Activated CD4-positive, alpha-beta T cell treated with anti-CD3 and anti-CD28 coated beads for 36 hours (primary cell): ENCODE measurements around the gene MYO1E. TPM values are rescaled to one million over a fixed set of nuclear protein-coding genes. Genes with fewer than 3 reads are reported as not detected.

Experiments used
- ATAC-seq: fragments of 200-7000 bp; cut with Tn5 transposase; one replicate; pipeline ENCODE4 v1.10.0; 2021; ENCODE audit warnings: mild to moderate bottlenecking, moderate library complexity
- CTCF ChIA-PET: fragments of 350-600 bp; sonication (Branson Sonifier 250); formaldehyde crosslinking; loops from one replicate; lab custom pipeline; 2021; ENCODE audit warnings: antibody characterized with exemption; lab: Charles Lee
- POLR2A ChIA-PET: fragments of 350-600 bp; sonication (Branson Sonifier 250); formaldehyde crosslinking; loops from one replicate; lab custom pipeline; 2021; ENCODE audit warnings: antibody characterized with exemption, inconsistent platforms; lab: Charles Lee
- DNase-seq: peaks from one replicate; pipeline ENCODE4 v3.0.0-alpha.2; 2020
- H3K27ac Mint-ChIP-seq: one replicate; pipeline ENCODE4 v1.8.0; 2021; ENCODE audit warnings: mixed read lengths
- H3K27me3 Mint-ChIP-seq: one replicate; pipeline ENCODE4 v1.8.0; 2021; ENCODE audit warnings: mixed read lengths
- H3K36me3 Mint-ChIP-seq: one replicate; pipeline ENCODE4 v1.8.0; 2021; ENCODE audit warnings: low read depth, mixed read lengths
- H3K4me1 Mint-ChIP-seq: one replicate; pipeline ENCODE4 v1.8.0; 2021; ENCODE audit warnings: mixed read lengths
- H3K4me3 Mint-ChIP-seq: one replicate; pipeline ENCODE4 v1.8.0; 2021; ENCODE audit warnings: mild to moderate bottlenecking, moderate library complexity, mixed read lengths
- H3K9me3 Mint-ChIP-seq: one replicate; pipeline ENCODE4 v1.8.0; 2021; ENCODE audit warnings: low read depth, mixed read lengths
- intact Hi-C, 2 experiments: fragments of 100-400 bp; cut with DNase I in 1 of 2; cut with micrococcal nuclease in 1 of 2; formaldehyde crosslinking; loops; one replicate each; pipeline versions ENCODE4 v1.14.2 to v1.15.1; 2022 to 2024; cut with DNase I, micrococcal nuclease
- total RNA-seq, 2 experiments: library from RNA; stranded (reverse); gene quantifications; one replicate each; pipeline ENCODE4 v1.2.3, GENCODE V29; 2021

The MYO1E gene
- total RNA-seq, 2 experiments from 2014 or later: 8.0 to 12.6 TPM

DNA sequence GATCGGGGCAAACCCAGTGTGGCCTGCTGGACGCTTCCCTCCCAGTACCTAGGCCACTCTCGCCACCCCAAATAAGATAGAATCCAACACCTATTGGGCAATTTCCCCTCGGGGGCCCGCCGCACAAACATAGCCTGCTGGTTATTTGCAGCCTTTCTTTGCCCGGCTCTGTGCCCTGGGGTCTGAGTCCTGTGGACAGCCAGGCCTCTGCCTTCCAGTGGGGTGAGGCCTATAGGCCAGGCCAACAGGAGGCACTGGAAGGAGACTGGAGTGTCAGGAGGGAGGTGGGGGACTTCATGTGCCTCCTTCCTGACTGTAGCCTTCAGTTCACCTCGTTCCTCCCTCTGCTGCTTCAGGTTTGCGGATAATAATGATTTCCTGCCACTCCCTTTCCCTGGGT is 213.5 kb downstream of the MYO1E start:
- intact Hi-C loops: no loop called here
- CTCF ChIA-PET: no interaction called here

DNA sequence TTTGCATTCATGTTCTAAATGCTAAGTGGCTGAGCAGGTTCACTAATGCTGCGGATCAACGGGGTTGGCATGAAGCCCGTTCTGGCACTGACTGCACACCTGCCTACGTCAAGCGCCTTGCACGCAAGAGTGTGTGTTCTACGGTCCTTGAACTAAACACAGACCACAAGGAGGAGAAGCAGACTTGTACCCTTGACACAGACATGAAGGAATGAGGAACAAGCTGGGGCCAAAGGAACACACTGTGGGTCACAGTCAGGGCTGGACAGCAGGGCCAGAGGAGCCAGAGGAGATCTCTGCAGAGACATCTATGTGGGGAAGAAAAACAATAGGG is 214.0 kb downstream of the MYO1E start:
- no peaks in the 10 kb centered on the region for H3K27me3 Mint-ChIP-seq
- CTCF ChIA-PET: no interaction called here
- POLR2A ChIA-PET: interaction anchor here (0.6 kb wide), 1 partner anchor 156 kb away, joined by 4 read pairs; no protein-coding TSS in a partner anchor
- no peak overlapping the region for H3K27ac Mint-ChIP-seq
- DNase-seq (no peak), ATAC-seq (no peak)
- no peaks in the 10 kb centered on the region for H3K4me1 Mint-ChIP-seq
- no peaks in the 10 kb centered on the region for H3K9me3 Mint-ChIP-seq
- H3K4me3 Mint-ChIP-seq: no peak overlapping the region
- no peaks in the 10 kb centered on the region for H3K36me3 Mint-ChIP-seq
- intact Hi-C loops: no loop called here

More for the DNA sequence above, 213.5 kb downstream of the MYO1E start:
- no peak overlapping the region for H3K4me3 Mint-ChIP-seq
- H3K36me3 Mint-ChIP-seq: no peaks in the 10 kb centered on the region
- H3K27ac Mint-ChIP-seq: no peak overlapping the region
- POLR2A ChIA-PET: no interaction called here
- ATAC-seq (no peak), DNase-seq (no peak)
- H3K4me1 Mint-ChIP-seq: no peaks in the 10 kb centered on the region
- no peaks in the 10 kb centered on the region for H3K27me3 Mint-ChIP-seq
- no peaks in the 10 kb centered on the region for H3K9me3 Mint-ChIP-seq

GRCh38 chr15:59157840-59158700 is 214.6 kb downstream of the MYO1E start:
- POLR2A ChIA-PET: interaction anchor here (0.6 kb wide), 1 partner anchor 155 kb away, joined by 4 read pairs; no protein-coding TSS in a partner anchor
- H3K27me3 Mint-ChIP-seq: no peaks in the 10 kb centered on the region
- intact Hi-C loops: no loop called here
- no peak overlapping the region for H3K4me3 Mint-ChIP-seq
- CTCF ChIA-PET: interaction anchor here (0.6 kb wide), 1 partner anchor 635 kb away, joined by 3 read pairs; no protein-coding TSS in a partner anchor
- H3K9me3 Mint-ChIP-seq: no peaks in the 10 kb centered on the region
- H3K36me3 Mint-ChIP-seq: no peaks in the 10 kb centered on the region
- H3K27ac Mint-ChIP-seq: no peak overlapping the region
- no peaks in the 10 kb centered on the region for H3K4me1 Mint-ChIP-seq
- ATAC-seq: no peak
- no peak for DNase-seq

GRCh38 chr15:59157396-59157795 is 215.3 kb downstream of the MYO1E start:
- Mint-ChIP-seq H3K27me3 (no peaks in the 10 kb centered on the region), H3K4me3 (no peak overlapping the region), H3K4me1 (no peaks in the 10 kb centered on the region), H3K36me3 (no peaks in the 10 kb centered on the region), H3K27ac (no peak overlapping the region), H3K9me3 (no peaks in the 10 kb centered on the region)
- DNase-seq: no peak
- ChIA-PET POLR2A (no interaction called here), CTCF (interaction anchor here (0.5 to 0.6 kb wide), 2 partner anchors 257 to 634 kb away, joined by 3 to 4 read pairs; no protein-coding TSS in a partner anchor)
- intact Hi-C loops: no loop called here
- no peak for ATAC-seq

- CTCF ChIA-PET: no interaction called here
- Mint-ChIP-seq H3K4me1 (no peaks in the 10 kb centered on the region), H3K4me3 (no peak overlapping the region), H3K9me3 (no peaks in the 10 kb centered on the region), H3K27me3 (no peaks in the 10 kb centered on the region), H3K27ac (no peak overlapping the region), H3K36me3 (no peaks in the 10 kb centered on the region)
- intact Hi-C loops: no loop called here
- POLR2A ChIA-PET: interaction anchor here (0.6 kb wide), 1 partner anchor 127 kb away, joined by 4 read pairs; no protein-coding TSS in a partner anchor
- no peak for ATAC-seq
- no peak for DNase-seq
These were observed 217.2 kb downstream of the MYO1E start for GRCh38 chr15:59155431-59155830.

DNA sequence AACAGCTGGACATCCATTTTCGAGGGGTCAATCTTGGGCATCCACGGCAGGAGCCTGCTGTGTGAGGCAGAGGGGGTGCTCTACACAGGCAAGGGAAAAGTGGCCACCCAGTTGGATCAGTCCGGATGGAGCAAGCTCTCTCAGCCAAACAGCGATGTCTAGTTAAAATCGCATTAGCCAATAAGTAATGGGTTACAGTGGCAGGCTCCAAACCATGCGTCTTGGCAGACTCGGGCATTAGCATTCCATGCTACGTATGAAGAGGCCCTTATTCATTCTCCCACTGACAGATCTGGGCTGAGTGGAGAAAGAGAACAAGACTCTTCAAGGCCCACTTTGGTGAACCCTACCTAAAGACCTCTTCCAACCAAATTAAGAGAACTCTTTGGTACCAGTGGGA is 218.4 kb downstream of the MYO1E start:
- no peaks in the 10 kb centered on the region for H3K36me3 Mint-ChIP-seq
- CTCF ChIA-PET: interaction anchor here (0.8 to 1.1 kb wide), 2 partner anchors 9 to 68 kb away, joined by 3 to 5 read pairs; no protein-coding TSS in a partner anchor
- ATAC-seq (no peak), DNase-seq (no peak)
- H3K27ac Mint-ChIP-seq: no peak overlapping the region
- POLR2A ChIA-PET: no interaction called here
- H3K4me3 Mint-ChIP-seq: no peak overlapping the region
- no peaks in the 10 kb centered on the region for H3K4me1 Mint-ChIP-seq
- no peaks in the 10 kb centered on the region for H3K9me3 Mint-ChIP-seq
- intact Hi-C loops: no loop called here
- no peaks in the 10 kb centered on the region for H3K27me3 Mint-ChIP-seq

- H3K27ac Mint-ChIP-seq: no peak overlapping the region
- DNase-seq: no peak
- H3K27me3 Mint-ChIP-seq: no peaks in the 10 kb centered on the region
- POLR2A ChIA-PET: no interaction called here
- no peaks in the 10 kb centered on the region for H3K36me3 Mint-ChIP-seq
- ATAC-seq: no peak
- intact Hi-C loops: no loop called here
- CTCF ChIA-PET: no interaction called here
- H3K9me3 Mint-ChIP-seq: no peaks in the 10 kb centered on the region
- no peak overlapping the region for H3K4me3 Mint-ChIP-seq
- no peaks in the 10 kb centered on the region for H3K4me1 Mint-ChIP-seq
These were observed 219.2 kb downstream of the MYO1E start for GRCh38 chr15:59153466-59153865.

DNA sequence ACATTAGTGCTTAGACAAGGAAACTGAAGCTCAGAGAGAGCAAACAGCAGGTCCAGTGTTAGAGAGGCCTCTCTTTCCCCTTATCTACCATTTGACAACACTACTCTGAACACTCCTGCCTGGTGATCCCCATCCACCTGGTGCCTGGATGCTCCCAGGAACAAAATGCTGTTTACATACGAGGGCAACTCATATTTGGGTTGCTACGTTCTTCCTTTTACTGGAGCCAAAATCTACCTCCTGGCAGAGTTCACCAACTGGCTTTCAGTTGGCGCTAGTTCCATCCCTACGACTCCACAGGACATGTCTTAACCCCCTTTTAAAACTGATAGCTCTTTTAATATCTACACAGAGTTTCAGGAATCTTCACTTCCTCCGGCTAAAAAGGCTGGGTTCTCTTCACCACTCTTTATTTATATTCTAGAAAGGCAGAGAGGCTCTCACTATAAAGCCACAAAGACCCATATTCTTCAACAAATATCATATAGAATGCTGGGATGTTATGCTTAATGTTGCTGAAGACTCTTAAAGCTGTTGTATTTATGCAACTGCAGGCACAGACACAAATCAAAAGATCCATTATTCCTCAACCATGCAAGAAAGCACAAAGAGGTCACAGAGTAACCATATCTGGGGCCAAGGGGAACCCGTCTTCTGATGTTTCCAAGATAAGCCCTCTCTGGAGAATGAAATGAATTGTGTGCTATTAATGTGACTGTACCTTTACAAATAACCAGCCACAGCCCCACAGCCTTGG is 219.8 kb downstream of the MYO1E start:
- CTCF ChIA-PET: interaction anchor here (0.7 kb wide), 1 partner anchor 17 kb away, joined by 3 read pairs; no protein-coding TSS in a partner anchor
- ATAC-seq: no peak
- POLR2A ChIA-PET: no interaction called here
- Mint-ChIP-seq H3K4me1 (no peaks in the 10 kb centered on the region), H3K4me3 (no peak overlapping the region), H3K36me3 (no peaks in the 10 kb centered on the region), H3K9me3 (no peaks in the 10 kb centered on the region), H3K27ac (no peak overlapping the region), H3K27me3 (no peaks in the 10 kb centered on the region)
- intact Hi-C loops: no loop called here
- no peak for DNase-seq

- ATAC-seq (no peak), DNase-seq (no peak)
- CTCF ChIA-PET: no interaction called here
- Mint-ChIP-seq H3K27ac (no peak overlapping the region), H3K4me3 (no peak overlapping the region), H3K4me1 (no peaks in the 10 kb centered on the region), H3K9me3 (no peaks in the 10 kb centered on the region), H3K36me3 (no peaks in the 10 kb centered on the region), H3K27me3 (no peaks in the 10 kb centered on the region)
- intact Hi-C loops: no loop called here
- POLR2A ChIA-PET: no interaction called here
These were observed 222.5 kb downstream of the MYO1E start for GRCh38 chr15:59150185-59150584.

GRCh38 chr15:59148153-59148833 is 224.4 kb downstream of the MYO1E start:
- CTCF ChIA-PET: no interaction called here
- ATAC-seq (no peak), DNase-seq (no peak)
- no peak overlapping the region for H3K4me3 Mint-ChIP-seq
- no peak overlapping the region for H3K27ac Mint-ChIP-seq
- intact Hi-C loops: no loop called here
- no peaks in the 10 kb centered on the region for H3K4me1 Mint-ChIP-seq
- no peaks in the 10 kb centered on the region for H3K36me3 Mint-ChIP-seq
- POLR2A ChIA-PET: no interaction called here
- H3K9me3 Mint-ChIP-seq: no peaks in the 10 kb centered on the region
- no peaks in the 10 kb centered on the region for H3K27me3 Mint-ChIP-seq

- intact Hi-C loops: no loop called here
- POLR2A ChIA-PET: no interaction called here
- no peak overlapping the region for H3K27ac Mint-ChIP-seq
- H3K4me3 Mint-ChIP-seq: no peak overlapping the region
- H3K36me3 Mint-ChIP-seq: no peaks in the 10 kb centered on the region
- DNase-seq (no peak), ATAC-seq (no peak)
- no peaks in the 10 kb centered on the region for H3K4me1 Mint-ChIP-seq
- no peaks in the 10 kb centered on the region for H3K9me3 Mint-ChIP-seq
- H3K27me3 Mint-ChIP-seq: no peaks in the 10 kb centered on the region
- CTCF ChIA-PET: interaction anchor here (1.1 kb wide), 1 partner anchor 344 kb away, joined by 3 read pairs; no protein-coding TSS in a partner anchor
These were observed 225.0 kb downstream of the MYO1E start for GRCh38 chr15:59147666-59148065.
